ENCODE measurements around the gene C1QTNF4. TPM values are rescaled to one million over a fixed set of nuclear protein-coding genes. Genes with fewer than 3 reads are reported as not detected.

The C1QTNF4 gene
- polyA plus RNA-seq, 2 donors, result 0.28 to 0.47 TPM

- H3K27ac ChIP-seq (ENCODE audit: low read depth in 2 of 2, low read length in 1 of 2), result no peak overlapping the region
- 100% methylated on average over 1 of the region's 1 CpG for WGBS, 2 donors
- peaks cover 3 to 4% of the 10 kb centered on the region in 2 donors for H3K4me1 ChIP-seq (ENCODE audit: control insufficient read depth in 2 of 2, insufficient read depth in 2 of 2, low read length in 1 of 2)
- H3K27me3 ChIP-seq (ENCODE audit: control insufficient read depth in 1 of 2, insufficient read depth in 2 of 2, low read length in 2 of 2), result peaks cover 0 to 9% of the 10 kb centered on the region in 2 donors
- no peak overlapping the region for H3K4me3 ChIP-seq (ENCODE audit: low read depth in 1 of 2, low read length in 2 of 2)
- H3K9me3 ChIP-seq (ENCODE audit: control insufficient read depth in 2 of 2, insufficient read depth in 1 of 2, low read depth in 1 of 2, low read length in 1 of 2), result peaks cover 0 to 3% of the 10 kb centered on the region in 2 donors
- no peaks in the 10 kb centered on the region for H3K36me3 ChIP-seq (ENCODE audit: control insufficient read depth in 2 of 2, insufficient read depth in 2 of 2, low read length in 1 of 2)
Observed at GRCh38 chr11:47595967-47596366, 1.8 kb upstream of the C1QTNF4 start.

DNA sequence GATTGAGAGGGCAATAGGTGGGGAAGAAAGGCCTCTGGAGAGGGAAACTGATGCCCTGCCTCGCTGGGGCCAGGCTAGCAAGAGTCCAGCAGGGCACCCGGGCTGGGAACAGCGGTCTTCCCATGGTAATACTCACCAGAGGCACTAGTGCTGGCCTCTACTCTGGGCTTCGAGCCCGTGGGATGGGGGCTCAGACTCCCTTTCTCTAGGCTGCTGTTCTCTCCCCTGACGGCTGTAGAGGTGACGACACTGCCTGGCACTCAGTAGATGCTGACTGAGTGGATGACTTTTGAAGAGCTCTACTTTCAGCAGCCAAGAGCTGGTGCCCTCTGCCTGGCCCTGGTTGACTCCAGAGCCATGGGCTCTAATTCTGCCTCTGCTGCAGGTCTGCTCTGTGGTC lies 818 bp upstream of the C1QTNF4 start:
- Histone ChIP-seq H3K36me3 (ENCODE audit: control insufficient read depth in 2 of 2, insufficient read depth in 2 of 2, low read length in 1 of 2) (no peaks in the 10 kb centered on the region), H3K27me3 (ENCODE audit: control insufficient read depth in 1 of 2, insufficient read depth in 2 of 2, low read length in 2 of 2) (peaks cover 0 to 10% of the 10 kb centered on the region in 2 donors), H3K9me3 (ENCODE audit: control insufficient read depth in 2 of 2, insufficient read depth in 1 of 2, low read depth in 1 of 2, low read length in 1 of 2) (peaks cover 1 to 3% of the 10 kb centered on the region in 2 donors), H3K4me3 (ENCODE audit: low read depth in 1 of 2, low read length in 2 of 2) (no peak overlapping the region), H3K27ac (ENCODE audit: low read depth in 2 of 2, low read length in 1 of 2) (no peak overlapping the region), H3K4me1 (ENCODE audit: control insufficient read depth in 2 of 2, insufficient read depth in 2 of 2, low read length in 1 of 2) (peaks cover 4 to 5% of the 10 kb centered on the region in 2 donors)
- 68 to 72% methylated on average over 7 of the region's 7 CpGs for WGBS, 2 donors

- Histone ChIP-seq H3K9me3 (ENCODE audit: control insufficient read depth in 2 of 2, insufficient read depth in 1 of 2, low read depth in 1 of 2, low read length in 1 of 2) (peaks cover 3 to 5% of the 10 kb centered on the region in 2 donors), H3K36me3 (ENCODE audit: control insufficient read depth in 2 of 2, insufficient read depth in 2 of 2, low read length in 1 of 2) (no peaks in the 10 kb centered on the region), H3K27ac (ENCODE audit: low read depth in 2 of 2, low read length in 1 of 2) (no peak overlapping the region), H3K27me3 (ENCODE audit: control insufficient read depth in 1 of 2, insufficient read depth in 2 of 2, low read length in 2 of 2) (peaks cover 0 to 15% of the 10 kb centered on the region in 2 donors), H3K4me3 (ENCODE audit: low read depth in 1 of 2, low read length in 2 of 2) (peak overlapping the region in 1 of 2 donors; percentile 40), H3K4me1 (ENCODE audit: control insufficient read depth in 2 of 2, insufficient read depth in 2 of 2, low read length in 1 of 2) (peaks cover 4 to 5% of the 10 kb centered on the region in 2 donors)
- 10 to 12% methylated on average over 6 of the region's 6 CpGs for WGBS, 2 donors
Observed at GRCh38 chr11:47593492-47593933, 698 bp downstream of the C1QTNF4 start.

DNA sequence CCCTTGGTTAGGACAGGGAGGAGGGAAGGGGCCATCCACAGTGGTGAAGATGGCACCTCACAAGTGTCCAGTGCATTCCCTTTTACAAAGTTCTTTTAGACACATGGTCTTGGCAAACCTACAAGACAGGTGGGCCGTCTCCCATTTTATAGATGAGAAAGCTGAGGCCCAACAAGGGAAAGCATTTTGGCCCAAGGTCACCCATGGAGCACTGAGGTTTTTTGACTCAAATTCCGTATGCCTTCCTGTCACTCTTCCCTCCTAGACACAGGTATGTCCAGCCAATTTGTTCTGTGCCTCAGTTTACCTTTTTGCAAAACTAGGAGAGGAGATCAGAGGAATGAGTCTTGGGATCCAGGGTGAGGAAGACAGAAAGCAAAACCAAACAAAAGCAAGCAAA lies 1.2 kb downstream of the C1QTNF4 start:
- Histone ChIP-seq H3K36me3 (ENCODE audit: control insufficient read depth in 2 of 2, insufficient read depth in 2 of 2, low read length in 1 of 2) (peaks cover 0 to under 1% of the 10 kb centered on the region in 2 donors), H3K9me3 (ENCODE audit: control insufficient read depth in 2 of 2, insufficient read depth in 1 of 2, low read depth in 1 of 2, low read length in 1 of 2) (peaks cover 3 to 5% of the 10 kb centered on the region in 2 donors), H3K27ac (ENCODE audit: low read depth in 2 of 2, low read length in 1 of 2) (no peak overlapping the region), H3K4me1 (ENCODE audit: control insufficient read depth in 2 of 2, insufficient read depth in 2 of 2, low read length in 1 of 2) (peaks cover 4 to 5% of the 10 kb centered on the region in 2 donors), H3K4me3 (ENCODE audit: low read depth in 1 of 2, low read length in 2 of 2) (no peak overlapping the region), H3K27me3 (ENCODE audit: control insufficient read depth in 1 of 2, insufficient read depth in 2 of 2, low read length in 2 of 2) (peaks cover 0 to 15% of the 10 kb centered on the region in 2 donors)
- WGBS, 2 donors, result 70 to 73% methylated on average over 2 of the region's 2 CpGs

DNA sequence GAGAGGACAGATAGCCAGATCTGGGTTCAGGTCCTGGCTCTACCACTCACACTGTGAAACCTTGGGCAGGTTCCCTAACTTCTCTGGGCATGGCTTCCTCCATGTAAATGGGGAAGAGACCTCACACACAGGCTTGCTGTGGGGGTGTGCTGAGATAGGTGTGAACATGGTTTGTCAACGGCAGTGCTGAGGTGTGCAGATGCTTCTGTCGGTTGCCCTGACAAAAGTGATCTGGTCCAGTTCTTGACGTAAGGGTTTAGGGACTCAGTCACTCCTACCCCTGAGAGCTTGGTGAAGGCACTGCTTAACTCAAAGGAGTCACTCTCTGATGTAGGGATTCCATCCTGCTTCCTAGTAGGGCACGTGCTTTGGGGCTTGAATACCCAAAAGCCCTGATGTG lies 2.0 kb downstream of the C1QTNF4 start:
- H3K4me3 ChIP-seq (ENCODE audit: low read depth in 1 of 2, low read length in 2 of 2), result no peak overlapping the region
- peaks cover 4 to 5% of the 10 kb centered on the region in 2 donors for H3K4me1 ChIP-seq (ENCODE audit: control insufficient read depth in 2 of 2, insufficient read depth in 2 of 2, low read length in 1 of 2)
- no peak overlapping the region for H3K27ac ChIP-seq (ENCODE audit: low read depth in 2 of 2, low read length in 1 of 2)
- WGBS, 2 donors, result 68 to 73% methylated on average over 4 of the region's 4 CpGs
- peaks cover 0 to 5% of the 10 kb centered on the region in 2 donors for H3K9me3 ChIP-seq (ENCODE audit: control insufficient read depth in 2 of 2, insufficient read depth in 1 of 2, low read depth in 1 of 2, low read length in 1 of 2)
- H3K36me3 ChIP-seq (ENCODE audit: control insufficient read depth in 2 of 2, insufficient read depth in 2 of 2, low read length in 1 of 2), result peaks cover 0 to 4% of the 10 kb centered on the region in 2 donors
- H3K27me3 ChIP-seq (ENCODE audit: control insufficient read depth in 1 of 2, insufficient read depth in 2 of 2, low read length in 2 of 2), result peaks cover 0 to 15% of the 10 kb centered on the region in 2 donors

GRCh38 chr11:47591764-47592163 lies 2.4 kb downstream of the C1QTNF4 start:
- peaks cover 0 to 5% of the 10 kb centered on the region in 2 donors for H3K9me3 ChIP-seq (ENCODE audit: control insufficient read depth in 2 of 2, insufficient read depth in 1 of 2, low read depth in 1 of 2, low read length in 1 of 2)
- H3K36me3 ChIP-seq (ENCODE audit: control insufficient read depth in 2 of 2, insufficient read depth in 2 of 2, low read length in 1 of 2), result peaks cover 0 to 4% of the 10 kb centered on the region in 2 donors
- H3K27ac ChIP-seq (ENCODE audit: low read depth in 2 of 2, low read length in 1 of 2), result no peak overlapping the region
- H3K4me1 ChIP-seq (ENCODE audit: control insufficient read depth in 2 of 2, insufficient read depth in 2 of 2, low read length in 1 of 2), result peaks cover 4 to 8% of the 10 kb centered on the region in 2 donors
- peaks cover 0 to 15% of the 10 kb centered on the region in 2 donors for H3K27me3 ChIP-seq (ENCODE audit: control insufficient read depth in 1 of 2, insufficient read depth in 2 of 2, low read length in 2 of 2)
- H3K4me3 ChIP-seq (ENCODE audit: low read depth in 1 of 2, low read length in 2 of 2), result no peak overlapping the region
- WGBS, 2 donors, result 50 to 66% methylated on average over 7 of the region's 7 CpGs

GRCh38 chr11:47589977-47590861 lies 4.0 kb downstream of the C1QTNF4 start:
- WGBS, 2 donors, result 49 to 50% methylated on average over 121 to 122 of the region's 122 CpGs
- Histone ChIP-seq H3K4me1 (ENCODE audit: control insufficient read depth in 2 of 2, insufficient read depth in 2 of 2, low read length in 1 of 2) (peaks cover 4 to 8% of the 10 kb centered on the region in 2 donors), H3K27me3 (ENCODE audit: control insufficient read depth in 1 of 2, insufficient read depth in 2 of 2, low read length in 2 of 2) (peaks cover 0 to 15% of the 10 kb centered on the region in 2 donors), H3K4me3 (ENCODE audit: low read depth in 1 of 2, low read length in 2 of 2) (peak overlapping the region; percentile 4 to 14), H3K36me3 (ENCODE audit: control insufficient read depth in 2 of 2, insufficient read depth in 2 of 2, low read length in 1 of 2) (peaks cover 0 to 9% of the 10 kb centered on the region in 2 donors), H3K9me3 (ENCODE audit: control insufficient read depth in 2 of 2, insufficient read depth in 1 of 2, low read depth in 1 of 2, low read length in 1 of 2) (peaks cover 0 to 5% of the 10 kb centered on the region in 2 donors), H3K27ac (ENCODE audit: low read depth in 2 of 2, low read length in 1 of 2) (no peak overlapping the region)

DNA sequence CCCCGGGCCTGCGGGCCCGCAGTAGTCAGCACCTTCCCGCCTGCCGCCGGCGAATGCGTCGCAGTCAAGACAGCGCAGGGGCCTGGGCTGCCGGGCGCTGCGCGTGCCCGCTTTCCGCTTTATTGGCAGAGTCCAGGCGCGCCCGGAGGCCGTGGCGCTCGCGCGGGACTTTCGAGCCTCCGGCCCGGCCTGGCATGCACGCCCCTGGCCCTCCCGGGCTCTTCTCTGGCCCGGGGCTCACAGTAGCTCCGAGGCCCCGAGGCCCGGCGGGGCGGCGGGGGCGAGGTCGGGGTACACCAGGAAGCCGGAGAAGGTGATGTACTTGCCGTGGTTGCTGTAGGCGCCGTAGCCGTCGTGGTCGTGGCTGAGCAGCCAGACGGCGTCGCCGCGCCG lies 4.6 kb downstream of the C1QTNF4 start:
- Histone ChIP-seq H3K9me3 (ENCODE audit: control insufficient read depth in 2 of 2, insufficient read depth in 1 of 2, low read depth in 1 of 2, low read length in 1 of 2) (peaks cover 0 to 5% of the 10 kb centered on the region in 2 donors), H3K4me3 (ENCODE audit: low read depth in 1 of 2, low read length in 2 of 2) (peak overlapping the region; percentile 4 to 14), H3K27ac (ENCODE audit: low read depth in 2 of 2, low read length in 1 of 2) (no peak overlapping the region), H3K36me3 (ENCODE audit: control insufficient read depth in 2 of 2, insufficient read depth in 2 of 2, low read length in 1 of 2) (peaks cover 0 to 9% of the 10 kb centered on the region in 2 donors), H3K4me1 (ENCODE audit: control insufficient read depth in 2 of 2, insufficient read depth in 2 of 2, low read length in 1 of 2) (peaks cover 4 to 8% of the 10 kb centered on the region in 2 donors), H3K27me3 (ENCODE audit: control insufficient read depth in 1 of 2, insufficient read depth in 2 of 2, low read length in 2 of 2) (peaks cover 0 to 14% of the 10 kb centered on the region in 2 donors)
- WGBS, 2 donors, result 47 to 53% methylated on average over 51 of the region's 51 CpGs

DNA sequence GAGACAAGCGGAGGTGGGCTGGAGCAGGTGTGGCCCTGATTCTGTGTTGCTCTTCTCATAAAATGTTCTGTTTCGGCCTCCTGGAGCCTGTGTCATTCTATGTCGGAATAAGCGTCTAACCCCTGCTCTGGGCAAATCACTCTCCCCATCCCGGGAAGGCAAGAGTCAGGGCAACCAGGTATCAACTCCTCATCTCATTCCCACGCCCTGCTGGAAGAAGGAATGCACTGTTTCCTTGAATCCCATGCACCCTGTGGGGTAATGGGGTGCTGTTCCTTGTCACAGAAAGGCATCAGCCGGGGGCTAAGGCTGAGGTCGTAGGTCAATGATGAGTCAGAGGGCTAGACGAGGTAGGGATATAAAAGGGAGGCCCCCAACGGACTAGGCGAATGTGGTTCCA lies 5.1 kb downstream of the C1QTNF4 start:
- no peak overlapping the region for H3K4me3 ChIP-seq (ENCODE audit: low read depth in 1 of 2, low read length in 2 of 2)
- peaks cover 0 to 9% of the 10 kb centered on the region in 2 donors for H3K27me3 ChIP-seq (ENCODE audit: control insufficient read depth in 1 of 2, insufficient read depth in 2 of 2, low read length in 2 of 2)

More for the DNA sequence above, 5.1 kb downstream of the C1QTNF4 start:
- H3K9me3 ChIP-seq (ENCODE audit: control insufficient read depth in 2 of 2, insufficient read depth in 1 of 2, low read depth in 1 of 2, low read length in 1 of 2), result peaks cover 0 to 5% of the 10 kb centered on the region in 2 donors
- peaks cover 2 to 7% of the 10 kb centered on the region in 2 donors for H3K4me1 ChIP-seq (ENCODE audit: control insufficient read depth in 2 of 2, insufficient read depth in 2 of 2, low read length in 1 of 2)
- H3K27ac ChIP-seq (ENCODE audit: low read depth in 2 of 2, low read length in 1 of 2), result no peak overlapping the region
- WGBS, 2 donors, result 74 to 82% methylated on average over 11 of the region's 11 CpGs
- peaks cover 4 to 11% of the 10 kb centered on the region in 2 donors for H3K36me3 ChIP-seq (ENCODE audit: control insufficient read depth in 2 of 2, insufficient read depth in 2 of 2, low read length in 1 of 2)

Data from esophagus (tissue), 2 donors.